Measurements from ENCODE around the gene PTH2. TPM values are rescaled to one million over a fixed set of nuclear protein-coding genes. Genes with fewer than 3 reads are reported as not detected.
"Not testable (repeated sequence)": the region's sequence is repeated elsewhere in the genome, so short reads cannot be mapped to it uniquely, and the experiment has no call there.

PTH2 gene, protein sequence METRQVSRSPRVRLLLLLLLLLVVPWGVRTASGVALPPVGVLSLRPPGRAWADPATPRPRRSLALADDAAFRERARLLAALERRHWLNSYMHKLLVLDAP
- not detected for polyA plus RNA-seq (ENCODE audit: low read depth in 6 of 6)

DNA sequence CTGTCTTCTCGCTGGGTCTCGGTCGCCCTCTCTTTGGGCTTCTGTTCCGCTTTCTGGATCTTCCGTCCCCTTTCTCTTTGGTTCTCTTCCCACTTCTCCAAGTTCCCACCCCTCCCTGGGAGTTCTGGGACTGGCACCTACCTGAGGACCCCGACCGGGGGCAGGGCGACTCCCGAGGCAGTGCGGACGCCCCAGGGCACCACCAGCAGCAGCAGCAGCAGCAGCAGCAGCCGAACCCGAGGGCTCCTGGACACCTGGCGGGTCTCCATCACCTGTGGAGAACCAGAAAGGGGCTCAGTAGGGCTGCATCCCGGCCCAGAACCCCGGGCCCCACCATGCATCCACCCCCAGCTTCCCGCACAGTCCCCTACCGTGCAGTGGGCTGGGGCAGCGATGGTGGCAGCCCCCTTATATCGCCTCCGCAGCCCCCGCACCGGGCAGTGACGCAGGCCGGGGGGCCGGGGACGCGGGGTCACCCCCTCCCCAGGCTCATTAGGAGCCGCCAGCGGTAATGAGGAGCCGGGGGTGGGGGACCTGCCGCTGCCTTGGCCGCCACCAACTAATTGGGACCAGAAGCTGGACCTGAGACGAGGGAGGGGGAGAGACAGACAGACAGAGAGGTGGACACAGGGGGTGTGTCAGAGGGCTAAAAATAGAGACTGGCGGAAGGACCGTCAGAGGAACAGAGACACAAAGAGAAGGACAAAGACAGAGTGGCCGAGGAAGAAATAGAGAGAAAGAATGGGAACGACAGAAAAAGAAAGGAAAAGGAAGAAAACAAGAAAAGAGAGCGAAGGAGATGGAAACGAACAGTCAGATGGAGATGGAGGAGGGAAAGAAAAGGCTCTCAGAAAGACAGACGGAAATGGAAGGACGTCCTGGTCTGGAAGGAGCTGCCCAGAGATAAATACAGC, at the start of gene PTH2:
PTH2 (minus strand) TSS at position 371 of the 914 bp plus-strand sequence; CDS start at position 269, 102 bp downstream.
- Mint-ChIP-seq H3K4me1 (peaks cover 61 to 77% (median 65%) of the 10 kb centered on the region in 3 donors), H3K27ac (peak within 1 kb of the TSS in 4 of 6 donors; percentile 22 to 81 (median 53)), H3K36me3 (peaks cover 0 to 31% of the 10 kb centered on the region in 2 donors), H3K27me3 (peaks cover 77 to 100% (median 99%) of the 10 kb centered on the region in 3 donors), H3K9me3 (peaks cover 0 to 8% (median 0%) of the 10 kb centered on the region in 7 donors), H3K4me3 (peak within 1 kb of the TSS; percentile 51 to 91 (median 86))
- DNase-seq, result no peak
- ATAC-seq (ENCODE audit: low read depth in 2 of 2), result peak; percentile 27 to 35

- H3K4me1 Mint-ChIP-seq, result peaks cover 45 to 67% (median 52%) of the 10 kb centered on the region in 3 donors
- peak overlapping the region in 5 of 6 donors; percentile 95 to 98 (median 97) for H3K27ac Mint-ChIP-seq
These were observed 49.7 kb upstream of the PTH2 start for GRCh38 chr19:49472936-49473335.

DNA sequence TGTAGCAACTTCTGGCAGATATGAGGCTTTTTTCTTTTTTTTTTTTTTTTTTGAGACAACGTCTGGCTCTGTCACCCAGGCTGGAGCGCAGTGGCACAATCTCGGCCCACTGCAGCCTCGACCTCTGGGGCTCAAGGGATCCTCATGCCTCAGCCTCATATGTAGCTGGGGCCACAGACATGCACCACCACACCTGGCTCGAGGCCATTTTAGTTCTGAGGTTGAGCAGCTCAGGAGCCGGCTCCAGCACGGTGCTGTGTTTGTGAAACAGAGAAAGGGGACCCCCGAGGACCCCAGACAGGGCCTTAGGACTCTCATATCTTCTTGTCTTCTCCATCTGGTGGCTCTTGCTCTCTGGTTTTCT, 47.4 kb upstream of the PTH2 start:
- DNase-seq (no peak), ATAC-seq (ENCODE audit: low read depth in 2 of 2) (no peak)
- H3K4me3 Mint-ChIP-seq, result peak overlapping the region; percentile 52 to 84 (median 66)
- H3K27me3 Mint-ChIP-seq, result no peaks in the 10 kb centered on the region
- H3K27ac Mint-ChIP-seq, result peak overlapping the region; percentile 96 to 100 (median 99)
- H3K36me3 Mint-ChIP-seq, result peaks cover 0 to 9% of the 10 kb centered on the region in 2 donors
- H3K4me1 Mint-ChIP-seq, result peaks cover 38 to 59% (median 42%) of the 10 kb centered on the region in 3 donors
- peaks cover 0 to 6% (median 0%) of the 10 kb centered on the region in 7 donors for H3K9me3 Mint-ChIP-seq

More at GRCh38 chr19:49472936-49473335, 49.7 kb upstream of the PTH2 start:
- peaks cover 0 to 6% (median 0%) of the 10 kb centered on the region in 7 donors for H3K9me3 Mint-ChIP-seq
- peaks cover 0 to 9% of the 10 kb centered on the region in 2 donors for H3K36me3 Mint-ChIP-seq
- no peaks in the 10 kb centered on the region for H3K27me3 Mint-ChIP-seq
- DNase-seq (no peak), ATAC-seq (ENCODE audit: low read depth in 2 of 2) (no peak)
- peak overlapping the region in 7 of 8 donors; percentile 48 to 96 (median 83) for H3K4me3 Mint-ChIP-seq

- peaks cover 0 to 6% (median 0%) of the 10 kb centered on the region in 7 donors for H3K9me3 Mint-ChIP-seq
- ATAC-seq (ENCODE audit: low read depth in 2 of 2), result peak; percentile 52 to 56
- H3K36me3 Mint-ChIP-seq, result peaks cover 0 to 9% of the 10 kb centered on the region in 2 donors
- peak overlapping the region; percentile 52 to 84 (median 66) for H3K4me3 Mint-ChIP-seq
- peak overlapping the region; percentile 96 to 100 (median 99) for H3K27ac Mint-ChIP-seq
- no peaks in the 10 kb centered on the region for H3K27me3 Mint-ChIP-seq
- DNase-seq, result peak; percentile 85
- peaks cover 33 to 54% (median 36%) of the 10 kb centered on the region in 3 donors for H3K4me1 Mint-ChIP-seq
These were observed 46.8 kb upstream of the PTH2 start for GRCh38 chr19:49469828-49470614.

DNA sequence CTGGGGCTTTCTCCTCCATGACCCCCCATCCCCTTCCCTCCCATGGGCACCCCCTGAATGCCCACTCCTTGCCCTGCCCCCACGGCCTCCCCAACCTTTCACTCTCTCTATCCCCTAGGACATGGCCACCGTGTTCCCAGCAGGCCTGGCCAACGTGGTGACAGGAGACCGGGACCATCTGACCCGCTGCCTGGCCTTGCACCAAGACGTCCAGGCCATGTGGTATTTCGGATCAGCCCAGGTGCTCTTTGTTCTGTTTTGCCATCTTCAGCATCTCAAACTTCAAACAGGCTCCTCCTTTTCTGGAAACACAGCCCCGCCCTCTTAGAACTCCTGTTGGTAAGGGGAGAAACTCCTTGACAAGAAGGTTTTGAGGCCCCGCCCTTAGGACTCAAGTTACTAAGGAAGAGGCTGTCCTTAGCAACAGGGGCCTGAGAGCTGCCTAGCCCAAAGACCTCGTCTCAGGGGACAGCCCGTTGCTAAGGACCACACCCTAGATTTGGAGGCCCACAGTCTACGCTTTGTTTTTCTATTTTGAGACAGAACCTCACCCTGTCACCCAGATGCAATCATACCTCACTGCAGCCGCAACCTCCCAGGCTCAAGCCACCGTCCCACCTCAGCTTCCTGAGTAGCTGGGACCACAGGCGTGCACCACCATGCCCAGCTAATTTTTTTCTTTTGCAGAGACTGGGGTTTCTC, 45.7 kb upstream of the PTH2 start:
- no peaks in the 10 kb centered on the region for H3K27me3 Mint-ChIP-seq
- H3K4me3 Mint-ChIP-seq, result peak overlapping the region; percentile 70 to 94 (median 80)
- peak; percentile 78 to 79 for ATAC-seq (ENCODE audit: low read depth in 2 of 2)
- peaks cover 0 to 19% of the 10 kb centered on the region in 2 donors for H3K36me3 Mint-ChIP-seq
- peaks cover 25 to 46% (median 25%) of the 10 kb centered on the region in 3 donors for H3K4me1 Mint-ChIP-seq
- peak overlapping the region; percentile 96 to 100 (median 98) for H3K27ac Mint-ChIP-seq
- peak; percentile 97 for DNase-seq
- H3K9me3 Mint-ChIP-seq, result peaks cover 0 to 6% (median 0%) of the 10 kb centered on the region in 7 donors

DNA sequence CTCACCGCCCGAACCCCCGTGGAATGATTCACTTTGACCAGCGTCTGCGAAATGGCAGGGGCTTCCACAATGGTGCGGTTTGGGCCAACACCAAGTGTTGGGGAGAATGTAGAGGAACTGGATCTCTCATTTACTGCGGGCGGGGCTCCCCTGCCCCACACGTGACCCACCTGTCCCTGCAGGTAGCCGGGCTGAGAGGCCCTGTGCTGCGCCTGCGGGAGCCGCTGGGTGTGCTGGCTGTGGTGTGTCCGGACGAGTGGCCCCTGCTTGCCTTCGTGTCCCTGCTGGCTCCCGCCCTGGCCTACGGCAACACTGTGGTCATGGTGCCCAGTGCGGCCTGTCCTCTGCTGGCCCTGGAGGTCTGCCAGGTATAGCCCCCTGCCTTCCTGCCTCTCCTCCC, 45.0 kb upstream of the PTH2 start:
- Mint-ChIP-seq H3K36me3 (peaks cover 0 to 19% of the 10 kb centered on the region in 2 donors), H3K27ac (peak overlapping the region in 5 of 6 donors; percentile 64 to 100 (median 98)), H3K4me1 (peaks cover 19 to 41% (median 25%) of the 10 kb centered on the region in 3 donors), H3K27me3 (no peaks in the 10 kb centered on the region), H3K9me3 (peaks cover 0 to 6% (median 0%) of the 10 kb centered on the region in 7 donors), H3K4me3 (peak overlapping the region in 1 of 8 donors; percentile 42)
- ATAC-seq (ENCODE audit: low read depth in 2 of 2) (no peak), DNase-seq (no peak)

- Mint-ChIP-seq H3K27me3 (no peaks in the 10 kb centered on the region), H3K36me3 (peaks cover 0 to 19% of the 10 kb centered on the region in 2 donors), H3K4me1 (peaks cover 11 to 22% (median 16%) of the 10 kb centered on the region in 3 donors), H3K4me3 (peak overlapping the region in 1 of 8 donors; percentile 38), H3K27ac (peak overlapping the region in 5 of 6 donors; percentile 58 to 99 (median 88)), H3K9me3 (peaks cover 0 to 6% (median 0%) of the 10 kb centered on the region in 7 donors)
- no peak for DNase-seq
- no peak for ATAC-seq (ENCODE audit: low read depth in 2 of 2)
These were observed 42.1 kb upstream of the PTH2 start for GRCh38 chr19:49465371-49465770.

DNA sequence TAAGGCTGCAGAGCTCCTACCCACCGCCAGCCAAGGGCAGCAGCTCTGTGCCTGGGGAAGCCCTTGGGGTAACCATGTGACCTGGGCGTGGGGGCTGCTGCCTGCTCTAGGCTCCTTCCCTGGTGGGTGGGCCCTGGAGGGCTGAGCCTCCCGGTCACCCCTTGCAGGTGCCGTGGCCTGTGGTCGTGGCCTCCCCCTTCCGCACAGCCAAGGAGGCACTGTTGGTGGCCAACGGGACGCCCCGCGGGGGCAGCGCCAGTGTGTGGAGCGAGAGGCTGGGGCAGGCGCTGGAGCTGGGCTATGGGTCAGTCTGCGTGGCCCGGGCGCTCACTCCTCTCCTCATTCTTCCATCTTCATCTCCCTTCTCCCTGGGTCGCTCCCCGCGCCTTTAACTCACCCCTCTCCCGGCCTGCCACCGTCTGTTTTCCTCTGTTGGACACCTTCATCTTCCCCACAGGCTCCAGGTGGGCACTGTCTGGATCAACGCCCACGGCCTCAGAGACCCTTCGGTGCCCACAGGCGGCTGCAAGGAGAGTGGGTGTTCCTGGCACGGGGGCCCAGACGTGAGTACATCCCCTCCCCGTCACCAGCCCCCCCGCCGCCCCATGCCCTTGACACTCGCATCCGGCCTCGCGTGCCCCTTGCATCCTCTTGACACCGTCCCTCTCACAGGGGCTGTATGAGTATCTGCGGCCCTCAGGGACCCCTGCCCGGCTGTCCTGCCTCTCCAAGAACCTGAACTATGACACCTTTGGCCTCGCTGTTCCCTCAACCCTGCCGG, 40.9 kb upstream of the PTH2 start:
- no peak overlapping the region for H3K4me3 Mint-ChIP-seq
- no peaks in the 10 kb centered on the region for H3K27me3 Mint-ChIP-seq
- DNase-seq, result no peak
- peaks cover 0 to 18% of the 10 kb centered on the region in 2 donors for H3K36me3 Mint-ChIP-seq
- H3K27ac Mint-ChIP-seq, result peak overlapping the region in 3 of 6 donors; percentile 81 to 99 (median 83)
- no peak for ATAC-seq (ENCODE audit: low read depth in 2 of 2)
- peaks cover 0 to 5% (median 0%) of the 10 kb centered on the region in 7 donors for H3K9me3 Mint-ChIP-seq
- H3K4me1 Mint-ChIP-seq, result peaks cover 6 to 12% (median 10%) of the 10 kb centered on the region in 3 donors

- peaks cover 0 to 3% (median 0%) of the 10 kb centered on the region in 3 donors for H3K4me1 Mint-ChIP-seq
- no peak for ATAC-seq (ENCODE audit: low read depth in 2 of 2)
- H3K27ac Mint-ChIP-seq, result peak overlapping the region in 4 of 6 donors; percentile 15 to 76 (median 19)
- DNase-seq, result no peak
- no peaks in the 10 kb centered on the region for H3K9me3 Mint-ChIP-seq
- no peak overlapping the region for H3K4me3 Mint-ChIP-seq
- peaks cover 0 to 11% of the 10 kb centered on the region in 2 donors for H3K36me3 Mint-ChIP-seq
- no peaks in the 10 kb centered on the region for H3K27me3 Mint-ChIP-seq
These were observed 39.3 kb upstream of the PTH2 start for GRCh38 chr19:49462492-49462891.

GRCh38 chr19:49461656-49462055, 38.4 kb upstream of the PTH2 start:
- no peak for DNase-seq
- no peaks in the 10 kb centered on the region for H3K9me3 Mint-ChIP-seq

DNA sequence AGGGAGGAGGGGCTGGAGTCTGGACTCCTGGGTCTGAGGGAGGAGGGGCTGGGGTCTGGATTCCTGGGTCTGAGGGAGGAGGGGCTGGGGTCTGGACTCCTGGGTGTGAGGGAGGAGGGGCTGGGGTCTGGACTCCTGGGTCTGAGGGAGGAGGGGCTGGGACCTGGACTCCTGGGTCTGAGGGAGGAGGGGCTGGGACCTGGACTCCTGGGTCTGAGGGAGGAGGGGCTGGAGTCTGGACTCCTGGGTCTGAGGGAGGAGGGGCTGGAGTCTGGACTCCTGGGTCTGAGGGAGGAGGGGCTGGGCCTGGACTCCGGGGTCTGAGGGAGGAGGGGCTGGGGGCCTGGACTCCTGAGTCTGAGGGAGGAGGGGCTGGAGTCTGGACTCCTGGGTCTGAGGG, 37.9 kb upstream of the PTH2 start:
- H3K27me3 Mint-ChIP-seq; H3K4me1 Mint-ChIP-seq; ATAC-seq (ENCODE audit: low read depth in 2 of 2); DNase-seq; H3K9me3 Mint-ChIP-seq; H3K4me3 Mint-ChIP-seq: not testable (repeated sequence)
- Mint-ChIP-seq H3K27ac (peak overlapping the region in 1 of 6 donors; percentile 84), H3K36me3 (peaks cover 5 to 19% of the 10 kb centered on the region in 2 donors)

More at GRCh38 chr19:49461656-49462055, 38.4 kb upstream of the PTH2 start:
- Mint-ChIP-seq H3K27ac (peak overlapping the region in 1 of 6 donors; percentile 24), H3K4me3 (no peak overlapping the region), H3K36me3 (peaks cover 5 to 18% of the 10 kb centered on the region in 2 donors), H3K27me3 (no peaks in the 10 kb centered on the region), H3K4me1 (peaks cover 6 to 7% (median 7%) of the 10 kb centered on the region in 3 donors)
- no peak for ATAC-seq (ENCODE audit: low read depth in 2 of 2)

Measured in naive B cell (primary cell).